H1 (cell line): ENCODE measurements around the gene PDE6B.

ENCODE experiments used
- POLR2A ChIP-seq, 2 experiments: IDR thresholded peaks; 1 replicate in 1 of 2; 2 replicates in 1 of 2; pipeline ENCODE4 v1.6.1; 2011; ENCODE audit warnings: low read depth in 2 of 2, low read length in 2 of 2, mild to moderate bottlenecking in 2 of 2; ENCODE audit errors: control extremely low read depth in 1 of 2
- POLR2AphosphoS5 ChIP-seq: IDR thresholded peaks from 2 replicates; pipeline ENCODE4 v1.6.1; 2011; ENCODE audit warnings: low read depth, low read length

GRCh38 chr4:676871-677235 lies 51.5 kb downstream of the PDE6B start:
- TF ChIP-seq POLR2AphosphoS5, result no peak
- TF ChIP-seq POLR2A (IDR thresholded peaks at IDR 0.05; ENCODE audit: control extremely low read depth in 1 of 2, low read depth in 2 of 2, low read length in 2 of 2), result no peak
